Measurements from ENCODE around the gene CYTH1. TPM values are rescaled to one million over a fixed set of nuclear protein-coding genes. Genes with fewer than 3 reads are reported as not detected.

Gene CYTH1
- polyA plus RNA-seq, 3 donors from 2014 or later = 176 to 336 (median 233) TPM

DNA sequence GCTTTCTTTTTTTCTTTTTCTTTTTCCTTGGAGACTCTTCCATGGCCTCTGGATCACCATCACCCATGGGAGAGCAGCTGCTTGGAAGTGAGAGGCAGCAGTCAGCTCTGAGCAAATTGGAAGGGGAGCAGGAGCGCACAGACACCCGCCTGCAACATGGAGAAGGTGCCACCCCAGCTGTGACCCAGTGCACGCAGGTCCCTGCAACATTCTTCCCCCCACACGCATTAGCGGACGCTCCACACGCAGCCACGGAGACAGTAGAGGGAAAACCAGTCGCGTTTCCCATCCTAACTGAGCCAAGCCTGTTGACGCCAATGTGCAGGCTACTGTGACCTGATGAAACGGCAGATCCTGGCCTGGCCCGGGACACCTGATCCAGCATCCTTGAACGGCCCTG lies 20.4 kb upstream of the CYTH1 start:
- Mint-ChIP-seq H3K36me3 (peaks cover 20 to 61% (median 21%) of the 10 kb centered on the region in 3 donors), H3K4me3 (peak overlapping the region in 1 of 5 donors; percentile 32), H3K4me1 (peaks cover 38 to 42% of the 10 kb centered on the region in 2 donors)

DNA sequence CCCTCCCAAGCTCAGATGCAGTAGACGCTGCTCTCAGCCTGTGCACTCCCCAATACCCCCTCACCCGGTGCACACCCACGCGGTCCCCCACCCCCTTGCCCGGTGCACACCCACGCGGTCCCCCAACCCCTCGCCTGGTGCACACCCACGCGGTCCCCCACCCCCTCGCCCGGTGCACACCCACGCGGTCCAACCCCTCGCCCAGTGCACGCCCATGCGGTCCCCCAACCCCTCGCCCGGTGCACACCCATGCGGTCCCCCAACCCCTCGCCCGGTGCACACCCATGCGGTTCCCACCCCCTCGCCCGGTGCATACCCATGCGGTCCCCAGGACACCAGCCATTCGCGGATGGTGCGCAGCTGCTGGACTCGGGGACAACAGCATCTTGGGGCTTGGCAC lies 19.9 kb upstream of the CYTH1 start:
- Mint-ChIP-seq H3K9me3 (no peaks in the 10 kb centered on the region), H3K36me3 (peaks cover 20 to 59% (median 21%) of the 10 kb centered on the region in 3 donors), H3K27ac (no peak overlapping the region), H3K4me3 (no peak overlapping the region), H3K27me3 (ENCODE audit: low read depth in 3 of 3) (peaks cover 14 to 24% (median 19%) of the 10 kb centered on the region in 3 donors), H3K4me1 (peaks cover 39 to 42% of the 10 kb centered on the region in 2 donors)
- no peak for DNase-seq

More for the DNA sequence above, 20.4 kb upstream of the CYTH1 start:
- DNase-seq = no peak
- Mint-ChIP-seq H3K9me3 (no peaks in the 10 kb centered on the region), H3K27ac (no peak overlapping the region), H3K27me3 (ENCODE audit: low read depth in 3 of 3) (peaks cover 14 to 24% (median 19%) of the 10 kb centered on the region in 3 donors)

DNA sequence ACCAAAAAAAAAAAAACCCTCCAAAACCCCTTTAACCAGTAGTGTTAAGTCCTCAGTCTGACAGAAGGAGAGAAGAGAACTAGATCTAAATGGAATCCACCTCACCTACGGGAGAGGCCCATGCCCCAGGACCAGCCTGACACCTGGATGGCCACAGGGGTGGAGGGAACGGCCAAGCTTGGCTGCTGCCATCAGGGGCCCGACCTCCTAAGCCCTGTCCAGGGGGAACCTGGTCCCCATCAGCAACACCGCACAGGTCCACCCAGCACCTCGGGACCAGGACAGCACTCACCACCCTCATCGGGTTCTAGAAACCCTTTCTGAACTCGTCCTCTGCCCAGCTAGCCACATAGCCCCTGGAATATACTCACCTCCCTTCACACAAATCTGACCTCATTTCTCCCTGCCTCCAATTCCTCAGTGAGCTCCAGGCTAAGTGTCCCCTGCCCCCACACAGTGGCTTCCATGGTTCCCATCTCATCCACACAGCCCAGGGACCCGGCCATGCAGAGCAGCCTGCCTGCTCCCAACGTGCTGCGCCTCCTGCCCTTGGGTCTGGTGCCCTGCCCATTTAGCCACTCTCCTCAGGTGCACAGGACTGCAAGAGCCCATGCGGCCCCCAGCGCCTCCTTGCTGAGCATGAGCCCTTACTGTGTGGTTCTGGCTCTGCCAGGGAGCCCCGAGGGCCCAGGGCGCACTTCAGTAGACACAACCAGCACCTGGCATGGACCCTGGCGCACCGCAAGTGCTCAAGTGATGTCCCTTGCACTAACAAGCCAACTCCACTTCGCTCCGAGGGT lies 18.3 kb upstream of the CYTH1 start:
- DNase-seq = no peak
- Mint-ChIP-seq H3K27ac (peak overlapping the region in 2 of 6 donors; percentile 53 to 67), H3K27me3 (ENCODE audit: low read depth in 3 of 3) (peaks cover 14 to 18% (median 14%) of the 10 kb centered on the region in 3 donors), H3K9me3 (no peaks in the 10 kb centered on the region), H3K4me3 (no peak overlapping the region), H3K36me3 (peaks cover 18 to 59% (median 35%) of the 10 kb centered on the region in 3 donors), H3K4me1 (peaks cover 43 to 44% of the 10 kb centered on the region in 2 donors)

DNA sequence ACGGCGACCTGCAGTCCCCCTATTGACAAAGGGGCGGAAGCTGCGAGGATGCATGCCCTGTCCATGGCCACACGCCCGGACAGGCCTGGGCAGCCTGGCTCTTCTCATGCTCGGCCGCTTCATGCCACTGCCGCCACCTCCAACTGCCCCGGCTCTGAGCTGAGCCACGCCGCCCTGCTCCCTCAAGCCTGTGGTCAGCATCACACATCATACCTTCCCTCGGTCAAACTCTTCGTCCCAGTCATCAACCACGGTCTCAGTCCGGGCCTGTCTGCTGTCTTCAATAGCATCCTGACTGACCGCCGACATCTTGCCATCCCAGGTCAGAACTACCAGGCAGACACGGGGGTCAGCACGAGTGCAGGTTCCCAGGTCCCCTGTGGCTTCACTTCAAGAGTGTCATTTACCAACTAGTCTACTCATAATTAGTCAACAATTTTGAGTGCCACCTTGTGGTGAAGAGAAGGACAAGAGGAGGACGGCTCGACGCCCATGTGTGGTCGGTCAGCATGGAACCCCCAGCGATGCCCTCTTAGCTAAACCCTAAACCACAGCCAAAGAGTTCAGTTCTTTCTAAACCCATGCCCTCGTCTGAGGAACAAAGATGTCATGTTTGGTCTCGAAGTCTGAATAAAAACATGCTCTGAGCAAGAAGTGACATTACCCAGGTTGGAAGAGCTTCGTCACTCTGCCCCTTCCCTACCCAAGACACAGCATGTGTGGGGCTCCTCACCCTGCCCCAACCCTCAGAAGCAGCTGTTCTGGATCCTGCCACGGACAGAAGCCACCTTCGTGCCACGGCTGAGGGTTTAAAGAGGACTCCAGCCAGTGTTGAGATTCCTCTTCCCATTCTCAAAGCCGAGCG lies 16.9 kb upstream of the CYTH1 start:
- peak; percentile 47 to 64 (median 56) for DNase-seq
- peaks cover 17 to 52% (median 31%) of the 10 kb centered on the region in 3 donors for H3K36me3 Mint-ChIP-seq
- peak overlapping the region; percentile 63 to 94 (median 74) for H3K4me3 Mint-ChIP-seq
- peak overlapping the region; percentile 64 to 100 (median 88) for H3K27ac Mint-ChIP-seq
- H3K27me3 Mint-ChIP-seq (ENCODE audit: low read depth in 3 of 3) = peaks cover 13 to 20% (median 18%) of the 10 kb centered on the region in 3 donors
- no peaks in the 10 kb centered on the region for H3K9me3 Mint-ChIP-seq
- peaks cover 58% of the 10 kb centered on the region in 2 donors for H3K4me1 Mint-ChIP-seq

DNA sequence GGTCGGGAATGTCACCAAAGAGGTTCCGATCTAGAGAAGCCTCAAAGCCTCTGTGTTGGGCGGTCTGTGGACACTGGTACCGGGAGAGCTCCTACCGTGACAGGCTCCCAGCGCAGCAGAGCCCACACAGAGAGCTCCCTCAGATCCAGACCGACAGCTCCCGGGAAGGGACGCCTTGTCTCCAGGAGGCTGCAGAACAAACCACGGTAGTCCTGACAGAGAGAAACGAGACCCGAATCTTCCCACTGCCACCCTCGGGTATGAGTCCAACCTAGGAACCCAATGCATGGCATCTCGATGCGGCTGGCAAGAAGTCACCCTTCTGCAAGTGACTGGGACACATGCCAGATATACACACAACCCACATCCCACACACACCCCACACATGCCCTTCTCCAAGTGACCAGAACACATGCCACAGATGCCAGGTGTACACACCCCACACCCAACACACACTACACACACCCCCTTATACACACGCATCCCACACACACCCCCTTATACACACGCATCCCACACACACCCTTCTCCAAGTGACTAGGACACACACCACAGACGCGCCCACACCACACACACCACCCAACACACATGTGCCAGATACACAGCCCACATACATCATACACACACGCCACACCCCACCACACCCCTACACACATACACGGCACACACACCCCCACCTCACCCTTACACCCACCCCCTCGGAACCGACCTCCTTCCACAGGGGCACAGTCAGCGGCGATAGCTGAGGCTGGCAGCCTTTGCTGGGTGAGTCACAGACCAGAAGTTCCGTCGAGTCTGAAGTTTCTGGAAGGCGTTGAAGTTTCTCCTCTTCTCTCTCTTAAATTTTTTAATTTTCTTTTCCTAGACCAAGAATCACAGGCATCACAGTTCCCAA lies 15.9 kb upstream of the CYTH1 start:
- Mint-ChIP-seq H3K4me3 (peak overlapping the region in 1 of 5 donors; percentile 41), H3K27me3 (ENCODE audit: low read depth in 3 of 3) (peaks cover 14 to 24% (median 16%) of the 10 kb centered on the region in 3 donors), H3K4me1 (peaks cover 65 to 68% of the 10 kb centered on the region in 2 donors), H3K36me3 (peaks cover 27 to 43% (median 27%) of the 10 kb centered on the region in 3 donors), H3K27ac (peak overlapping the region in 4 of 6 donors; percentile 12 to 100 (median 64)), H3K9me3 (no peaks in the 10 kb centered on the region)
- no peak for DNase-seq

DNA sequence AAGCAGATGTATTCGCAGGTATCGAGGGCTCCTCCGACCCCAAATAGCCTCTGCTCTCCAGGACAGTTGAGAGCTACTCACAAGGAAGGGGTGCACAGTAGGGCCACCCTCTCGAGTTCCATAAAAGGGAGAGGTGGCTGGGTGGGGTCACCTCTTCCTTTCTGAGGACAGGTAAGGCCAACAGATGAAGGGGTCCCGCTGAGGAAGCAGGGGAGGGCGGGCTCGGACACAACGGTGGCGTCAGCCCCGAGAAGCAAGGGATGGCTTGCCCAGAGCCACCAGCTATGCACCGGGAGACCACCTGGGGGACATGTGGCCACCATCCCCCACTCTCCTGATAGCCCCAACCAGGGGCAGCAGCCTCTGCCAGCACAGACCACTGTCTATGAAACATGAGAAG lies 15.1 kb upstream of the CYTH1 start:
- Mint-ChIP-seq H3K36me3 (peaks cover 27 to 36% (median 27%) of the 10 kb centered on the region in 3 donors), H3K27ac (no peak overlapping the region), H3K4me1 (peaks cover 72 to 75% of the 10 kb centered on the region in 2 donors), H3K4me3 (no peak overlapping the region), H3K9me3 (no peaks in the 10 kb centered on the region), H3K27me3 (ENCODE audit: low read depth in 3 of 3) (peaks cover 12 to 23% (median 17%) of the 10 kb centered on the region in 3 donors)
- DNase-seq = no peak

DNA sequence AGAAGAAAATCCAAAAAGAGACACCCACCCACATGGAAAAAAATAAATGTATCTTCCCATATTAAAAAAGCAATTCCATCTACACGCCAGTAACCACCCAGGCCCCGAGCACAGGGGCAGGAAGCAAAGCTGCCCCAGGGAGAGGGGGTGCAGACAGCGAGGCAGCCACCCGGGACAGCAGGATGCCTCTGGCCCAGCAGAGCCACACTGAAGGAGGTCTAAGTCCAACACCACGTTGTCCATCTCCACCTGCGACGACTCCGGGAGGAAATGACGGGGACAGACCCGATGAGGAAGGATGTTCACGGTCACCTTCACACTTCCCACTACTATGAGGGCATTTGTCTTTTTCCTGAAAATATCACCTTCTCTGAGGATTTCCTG lies 14.4 kb upstream of the CYTH1 start:
- H3K4me1 Mint-ChIP-seq = peaks cover 79 to 82% of the 10 kb centered on the region in 2 donors
- H3K27me3 Mint-ChIP-seq (ENCODE audit: low read depth in 3 of 3) = peaks cover 12 to 25% (median 17%) of the 10 kb centered on the region in 3 donors
- no peak for DNase-seq
- H3K4me3 Mint-ChIP-seq = peak overlapping the region in 2 of 5 donors; percentile 3 to 36
- H3K36me3 Mint-ChIP-seq = peaks cover 27 to 40% (median 32%) of the 10 kb centered on the region in 3 donors
- no peaks in the 10 kb centered on the region for H3K9me3 Mint-ChIP-seq
- peak overlapping the region in 4 of 6 donors; percentile 25 to 87 (median 40) for H3K27ac Mint-ChIP-seq

DNA sequence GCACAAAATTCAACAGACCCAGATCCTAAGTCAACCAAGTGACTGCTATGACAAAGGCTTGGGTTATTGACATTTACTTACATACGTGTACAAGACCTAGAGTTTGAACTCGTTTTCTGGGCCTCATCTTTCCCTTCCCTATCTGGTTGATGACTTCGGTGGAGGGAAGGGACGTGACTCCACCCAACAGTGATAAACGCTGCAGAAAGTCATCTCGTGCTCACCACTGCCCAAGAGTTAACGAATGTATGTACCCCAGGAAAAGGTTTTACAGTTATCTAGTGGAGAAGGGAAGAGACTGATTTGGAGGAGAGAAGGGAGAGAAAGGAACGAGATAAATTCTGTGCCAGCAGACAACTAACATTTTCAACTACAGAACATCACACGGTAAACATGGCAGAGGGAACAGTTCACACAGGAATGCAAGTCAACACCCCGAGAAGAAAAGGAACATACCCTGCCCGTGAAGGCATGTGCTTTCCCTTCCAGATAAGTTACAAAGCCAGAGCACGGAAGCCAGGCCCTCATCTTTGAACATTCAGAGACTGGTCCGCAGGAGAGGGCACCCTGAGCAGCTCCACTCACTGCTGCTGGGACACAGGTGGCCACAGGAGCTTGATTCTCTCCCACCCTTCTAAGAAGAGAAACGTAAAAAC lies 13.9 kb upstream of the CYTH1 start:
- Mint-ChIP-seq H3K27me3 (ENCODE audit: low read depth in 3 of 3) (peaks cover 12 to 25% (median 17%) of the 10 kb centered on the region in 3 donors), H3K9me3 (no peaks in the 10 kb centered on the region), H3K36me3 (peaks cover 27 to 38% (median 32%) of the 10 kb centered on the region in 3 donors), H3K27ac (peak overlapping the region in 5 of 6 donors; percentile 27 to 87 (median 52)), H3K4me1 (peaks cover 83 to 87% of the 10 kb centered on the region in 2 donors), H3K4me3 (peak overlapping the region in 2 of 5 donors; percentile 4 to 36)
- no peak for DNase-seq

DNA sequence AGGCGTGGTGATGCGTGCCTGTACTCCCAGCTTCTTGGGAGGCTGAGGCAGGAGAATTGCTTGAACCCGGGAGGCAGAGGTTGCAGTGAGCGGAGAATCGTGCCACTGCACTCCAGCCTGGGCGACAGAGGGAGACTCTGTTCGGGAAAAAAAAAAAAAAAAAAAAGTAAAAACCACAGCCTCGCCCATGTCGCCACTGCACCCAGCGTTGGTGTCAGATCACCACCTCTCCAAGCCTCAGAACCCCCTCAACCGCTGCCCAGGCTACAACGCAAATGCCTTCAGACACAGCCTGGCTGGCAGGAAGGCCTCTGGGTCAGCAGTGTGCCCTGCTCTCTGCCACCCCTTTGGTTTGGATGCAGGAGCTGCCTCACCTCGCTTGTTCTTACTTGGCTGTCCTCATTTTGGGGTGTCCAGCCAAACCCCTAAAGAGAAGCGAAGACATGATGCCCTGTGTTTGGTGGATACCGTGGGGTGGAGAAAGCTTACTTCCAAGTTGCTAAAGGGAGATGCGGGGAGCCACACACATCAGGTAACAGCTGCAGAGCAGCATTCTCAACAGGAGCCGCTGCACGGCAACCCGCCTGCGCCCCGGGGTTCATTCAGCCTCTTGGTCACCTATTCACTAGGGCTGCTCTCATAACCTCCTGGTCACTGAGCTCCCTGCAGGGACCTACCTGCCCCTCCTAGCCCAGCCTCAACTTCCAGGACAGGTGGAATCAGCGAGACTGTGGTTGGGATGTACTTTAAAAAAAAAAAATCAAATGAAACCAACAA lies 13.0 kb upstream of the CYTH1 start:
- H3K27me3 Mint-ChIP-seq (ENCODE audit: low read depth in 3 of 3) = peaks cover 12 to 22% (median 17%) of the 10 kb centered on the region in 3 donors
- H3K36me3 Mint-ChIP-seq = peaks cover 27 to 38% (median 32%) of the 10 kb centered on the region in 3 donors
- peak overlapping the region; percentile 36 to 71 (median 70) for H3K4me3 Mint-ChIP-seq
- peak overlapping the region; percentile 66 to 98 (median 78) for H3K27ac Mint-ChIP-seq
- peaks cover 87 to 91% of the 10 kb centered on the region in 2 donors for H3K4me1 Mint-ChIP-seq
- H3K9me3 Mint-ChIP-seq = no peaks in the 10 kb centered on the region
- peak in 1 of 3 donors; percentile 45 for DNase-seq

DNA sequence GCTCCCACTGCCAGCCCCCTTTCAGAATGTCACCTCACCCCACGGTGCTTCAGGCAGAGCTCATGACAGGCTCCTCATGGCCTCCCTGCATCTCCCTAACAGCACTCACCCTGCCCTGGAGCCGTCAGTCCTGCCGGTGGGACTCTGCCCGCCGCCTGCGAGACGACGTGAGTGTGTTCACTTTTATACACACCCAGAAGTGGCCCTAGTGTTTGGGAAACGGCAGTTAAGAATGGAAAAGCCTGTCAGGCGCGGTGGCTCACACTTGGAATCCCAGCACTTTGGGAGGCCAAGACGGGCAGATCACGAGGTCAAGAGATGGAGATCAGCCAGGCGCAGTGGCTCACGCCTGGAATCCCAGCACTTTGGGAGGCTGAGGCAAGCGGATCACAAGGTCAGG lies 12.3 kb upstream of the CYTH1 start:
- Mint-ChIP-seq H3K4me1 (peaks cover 91 to 92% of the 10 kb centered on the region in 2 donors), H3K27ac (peak overlapping the region in 5 of 6 donors; percentile 26 to 98 (median 67))

DNA sequence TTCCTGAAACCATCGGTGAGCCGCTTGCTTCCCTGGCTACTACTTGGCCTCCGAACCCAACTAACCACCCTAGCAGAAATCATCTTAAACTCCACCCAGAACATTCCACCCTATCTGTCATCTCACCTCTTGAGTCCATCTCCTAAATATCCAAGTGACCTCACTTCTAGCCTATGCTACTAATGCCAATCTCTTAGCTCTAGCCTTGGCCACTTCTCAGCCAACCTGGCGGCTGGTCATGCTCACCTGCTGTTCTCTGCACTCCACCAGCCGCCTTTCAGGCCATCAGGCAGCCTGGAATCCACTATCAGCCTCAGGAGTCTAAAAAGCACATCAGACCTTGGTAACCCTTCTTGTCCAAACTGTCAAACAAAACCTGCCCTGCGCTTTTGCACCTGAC lies 11.9 kb upstream of the CYTH1 start:
- H3K27ac Mint-ChIP-seq = peak overlapping the region; percentile 23 to 98 (median 78)
- peaks cover 10 to 28% (median 10%) of the 10 kb centered on the region in 3 donors for H3K27me3 Mint-ChIP-seq (ENCODE audit: low read depth in 3 of 3)
- peaks cover 91 to 92% of the 10 kb centered on the region in 2 donors for H3K4me1 Mint-ChIP-seq
- H3K4me3 Mint-ChIP-seq = peak overlapping the region; percentile 29 to 68 (median 36)
- peaks cover 24 to 35% (median 32%) of the 10 kb centered on the region in 3 donors for H3K36me3 Mint-ChIP-seq
- H3K9me3 Mint-ChIP-seq = no peaks in the 10 kb centered on the region
- DNase-seq = no peak

More for the DNA sequence above, 12.3 kb upstream of the CYTH1 start:
- H3K36me3 Mint-ChIP-seq = peaks cover 27 to 37% (median 36%) of the 10 kb centered on the region in 3 donors
- no peak for DNase-seq
- peak overlapping the region; percentile 29 to 71 (median 36) for H3K4me3 Mint-ChIP-seq
- no peaks in the 10 kb centered on the region for H3K9me3 Mint-ChIP-seq
- peaks cover 11 to 28% (median 13%) of the 10 kb centered on the region in 3 donors for H3K27me3 Mint-ChIP-seq (ENCODE audit: low read depth in 3 of 3)

Data from immature natural killer cell (primary cell).